K562 (cell line): Measurements from ENCODE around the gene HSD11B1L. TPM values are rescaled to one million over a fixed set of nuclear protein-coding genes. Genes with fewer than 3 reads are reported as not detected.
A peak's percentile ranks its signal among the peaks of the same experiment; 100 is the strongest.

Source experiments
- BHLHE40 ChIP-seq: IDR thresholded peaks from 2 replicates; pipeline ENCODE4 v1.6.1; 2011; ENCODE audit warnings: low read length, improper control_type of control experiment
- CBX3 ChIP-seq, 2 experiments: IDR thresholded peaks; 1 replicate in 1 of 2; 2 replicates in 1 of 2; pipeline ENCODE4 v1.6.1; 2012; ENCODE audit warnings: inconsistent platforms in 2 of 2, low read length in 2 of 2, borderline replicate concordance in 1 of 2, control low read depth in 1 of 2
- CHD2 ChIP-seq: IDR thresholded peaks from 2 replicates; pipeline ENCODE4 v1.6.1; 2011; ENCODE audit warnings: low read depth, low read length
- GABPB1 ChIP-seq: sonication (generic); formaldehyde crosslinking; IDR thresholded peaks from 2 replicates; pipeline ENCODE4 v1.8.0; 2022; ENCODE audit warnings: mild to moderate bottlenecking, missing genetic modification reagents
- IFI16 ChIP-seq: fragments of 250-450 bp; sonication (Bioruptor Pico); IDR thresholded peaks from 2 replicates; pipeline ENCODE4 v2.1.2; 2022; ENCODE audit warnings: mild to moderate bottlenecking, inconsistent platforms
- JUND ChIP-seq, 2 experiments: IDR thresholded peaks; 2 replicates in 1 of 2; 3 replicates in 1 of 2; pipeline ENCODE4 v1.6.1; 2011; ENCODE audit warnings: borderline replicate concordance in 2 of 2, low read depth in 2 of 2, low read length in 2 of 2, improper control_type of control experiment in 1 of 2, missing biosample characterization in 1 of 2, missing genetic modification characterization in 1 of 2, missing genetic modification reagents in 1 of 2
- POLR2B ChIP-seq: fragments of 450-650 bp; IDR thresholded peaks from 2 replicates; pipeline ENCODE4 v1.6.1; 2018; ENCODE audit warnings: low read depth; ENCODE audit not compliant: partially characterized antibody
- YY1 ChIP-seq, 3 experiments: IDR thresholded peaks; 2 replicates each; pipeline ENCODE4 v1.6.1; 2011; ENCODE audit warnings: low read length in 2 of 3, mild to moderate bottlenecking in 2 of 3, moderate library complexity in 2 of 3, borderline replicate concordance in 1 of 3, control low read depth in 1 of 3, low read depth in 1 of 3; ENCODE audit not compliant: insufficient read depth in 3 of 3, insufficient replicate concordance in 2 of 3, control insufficient read depth in 1 of 3, insufficient read length in 1 of 3; ENCODE audit errors: extremely low read depth in 1 of 3
- ZNF232 ChIP-seq: sonication (generic); formaldehyde crosslinking; IDR thresholded peaks from 2 replicates; pipeline ENCODE4 v1.8.0; 2022; ENCODE audit warnings: mild to moderate bottlenecking, missing genetic modification reagents
- ZNF75A ChIP-seq: fragments of 450-650 bp; formaldehyde crosslinking; IDR thresholded peaks from 2 replicates; pipeline ENCODE4 v1.4.0; 2020; ENCODE audit warnings: mild to moderate bottlenecking
- ZZZ3 ChIP-seq: fragments of 450-650 bp; IDR thresholded peaks from 2 replicates; pipeline ENCODE4 v1.6.1; 2016; ENCODE audit warnings: antibody characterized with exemption, mild to moderate bottlenecking, moderate library complexity
- polyA plus RNA-seq, 8 experiments: library from polyadenylated mRNA; depleted of rRNA in 4 of 8; stranded (reverse) in 5 of 8; unstranded in 3 of 8; fragments of >200 nt; fragmentation: Nextera tagmentation in 2 of 8; fragmentation: Illumina TruSeq in 1 of 8; extraction: Ambion mirVana in 2 of 8; extraction: Trizol in 1 of 8; gene quantifications; 2 replicates each; pipeline versions ENCODE4 v1.2.1 to v1.2.3, GENCODE V29; 2011 to 2014; ENCODE audit warnings: inconsistent platforms in 1 of 8, missing spikeins in 1 of 8
- total RNA-seq, 7 experiments: library from RNA; depleted of rRNA in 6 of 7; stranded (reverse); fragments of >200 nt in 6 of 7; fragmentation: Illumina TruSeq in 2 of 7; extraction: Trizol in 2 of 7; gene quantifications; 2 replicates each; pipeline versions ENCODE4 v1.2.1 to v1.2.3, GENCODE V29; 2011 to 2021; ENCODE audit warnings: low replicate concordance in 1 of 7
- TF ChIP-seq, protein P1 (sequence below): IDR thresholded peaks from 3 replicates; pipeline ENCODE4 v1.6.1; 2011; ENCODE audit warnings: borderline replicate concordance, mild to moderate bottlenecking; ENCODE audit not compliant: insufficient read length, insufficient read depth
- TF ChIP-seq, protein P2 (sequence below), 2 experiments: fragments of 450-650 bp in 1 of 2; sonication (generic) in 1 of 2; formaldehyde crosslinking; conservative IDR thresholded peaks; 2 replicates each; pipeline versions ENCODE4 v1.4.0 to v1.8.1; 2020 to 2022; ENCODE audit warnings: mild to moderate bottlenecking in 1 of 2, missing genetic modification reagents in 1 of 2
- TF ChIP-seq, protein P3 (sequence below): fragments of 450-650 bp; formaldehyde crosslinking; IDR thresholded peaks from 2 replicates; pipeline ENCODE4 v1.4.0; 2022; ENCODE audit warnings: missing genetic modification characterization
- TF ChIP-seq, protein P4 (sequence below): IDR thresholded peaks from 3 replicates; pipeline ENCODE4 v1.6.1; 2011; ENCODE audit warnings: borderline replicate concordance, mild to moderate bottlenecking, moderate library complexity; ENCODE audit not compliant: insufficient read length; ENCODE audit errors: extremely low read depth
- TF ChIP-seq, protein P5 (sequence below): fragments of 250-450 bp; sonication (Bioruptor Pico); IDR thresholded peaks from 2 replicates; pipeline ENCODE4 v1.8.0; 2022; ENCODE audit warnings: moderate library complexity, mild to moderate bottlenecking, inconsistent platforms

The HSD11B1L gene
- total and polyA plus RNA-seq, 9 of the 15 experiments (the other 6 are each of a cell fraction or from before 2014, with no cell fraction given) = 0.31 to 7.7 (median 2.3) TPM

DNA sequence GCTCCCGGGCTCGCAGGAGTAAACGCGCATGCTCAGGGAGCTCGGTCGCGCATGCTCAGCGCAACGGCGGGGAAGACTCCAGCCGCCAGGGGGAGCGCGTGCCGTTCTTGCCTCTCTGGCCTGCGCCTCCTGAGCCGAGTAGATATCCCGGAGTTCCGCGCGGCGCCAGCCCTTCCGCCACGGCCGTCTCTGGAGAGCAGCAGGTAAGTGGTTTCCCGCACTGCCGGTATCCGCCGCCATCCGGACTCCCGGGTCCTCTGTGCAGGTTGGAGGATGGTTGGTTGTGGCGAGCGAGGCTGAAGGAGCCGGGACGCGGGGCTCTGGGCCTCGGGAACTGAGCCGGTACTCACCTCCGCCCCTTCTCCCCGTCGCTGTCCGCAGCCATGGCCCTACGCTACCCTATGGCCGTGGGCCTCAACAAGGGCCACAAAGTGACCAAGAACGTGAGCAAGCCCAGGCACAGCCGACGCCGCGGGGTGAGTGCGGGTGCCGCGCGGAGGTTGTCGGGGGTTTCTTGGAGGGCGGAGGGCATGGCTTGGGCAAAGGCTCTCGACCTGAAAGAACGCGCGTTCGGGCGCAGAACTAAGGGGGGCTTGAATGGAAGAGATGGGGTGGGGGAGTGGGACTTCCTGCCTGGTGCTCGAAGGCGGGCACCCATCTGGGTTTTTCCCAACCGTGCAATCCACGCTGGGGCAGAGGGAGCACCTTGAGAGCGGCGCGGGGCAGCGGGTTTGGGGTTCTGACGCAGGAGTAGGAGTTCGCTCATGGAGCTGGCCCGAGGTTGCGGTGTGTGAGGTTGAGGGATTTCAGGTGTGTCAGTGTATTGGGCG is 9.5 kb downstream of the HSD11B1L start, which contains the start of gene RPL36 (continued):
- TF ChIP-seq, protein P1, sequence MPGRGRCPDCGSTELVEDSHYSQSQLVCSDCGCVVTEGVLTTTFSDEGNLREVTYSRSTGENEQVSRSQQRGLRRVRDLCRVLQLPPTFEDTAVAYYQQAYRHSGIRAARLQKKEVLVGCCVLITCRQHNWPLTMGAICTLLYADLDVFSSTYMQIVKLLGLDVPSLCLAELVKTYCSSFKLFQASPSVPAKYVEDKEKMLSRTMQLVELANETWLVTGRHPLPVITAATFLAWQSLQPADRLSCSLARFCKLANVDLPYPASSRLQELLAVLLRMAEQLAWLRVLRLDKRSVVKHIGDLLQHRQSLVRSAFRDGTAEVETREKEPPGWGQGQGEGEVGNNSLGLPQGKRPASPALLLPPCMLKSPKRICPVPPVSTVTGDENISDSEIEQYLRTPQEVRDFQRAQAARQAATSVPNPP = no peak
- peak in 2 of 3 experiments; percentile 72 to 76 for TF ChIP-seq YY1 (IDR thresholded peaks at IDR 0.05; ENCODE audit: borderline replicate concordance in 1 of 3, control insufficient read depth in 1 of 3, extremely low read depth in 1 of 3, insufficient read depth in 3 of 3, insufficient read length in 1 of 3, insufficient replicate concordance in 2 of 3, low read depth in 1 of 3, low read length in 2 of 3)
- TF ChIP-seq, protein P2, sequence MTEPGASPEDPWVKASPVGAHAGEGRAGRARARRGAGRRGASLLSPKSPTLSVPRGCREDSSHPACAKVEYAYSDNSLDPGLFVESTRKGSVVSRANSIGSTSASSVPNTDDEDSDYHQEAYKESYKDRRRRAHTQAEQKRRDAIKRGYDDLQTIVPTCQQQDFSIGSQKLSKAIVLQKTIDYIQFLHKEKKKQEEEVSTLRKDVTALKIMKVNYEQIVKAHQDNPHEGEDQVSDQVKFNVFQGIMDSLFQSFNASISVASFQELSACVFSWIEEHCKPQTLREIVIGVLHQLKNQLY (CRISPR knock-in tag; conservative IDR thresholded peaks at IDR 0.05) = peak in 1 of 2 experiments; percentile 84; a peak in 2 of 4 replicates
- peak; percentile 32; the same call in 1 of the 2 replicates for TF ChIP-seq BHLHE40
- TF ChIP-seq, protein P3, sequence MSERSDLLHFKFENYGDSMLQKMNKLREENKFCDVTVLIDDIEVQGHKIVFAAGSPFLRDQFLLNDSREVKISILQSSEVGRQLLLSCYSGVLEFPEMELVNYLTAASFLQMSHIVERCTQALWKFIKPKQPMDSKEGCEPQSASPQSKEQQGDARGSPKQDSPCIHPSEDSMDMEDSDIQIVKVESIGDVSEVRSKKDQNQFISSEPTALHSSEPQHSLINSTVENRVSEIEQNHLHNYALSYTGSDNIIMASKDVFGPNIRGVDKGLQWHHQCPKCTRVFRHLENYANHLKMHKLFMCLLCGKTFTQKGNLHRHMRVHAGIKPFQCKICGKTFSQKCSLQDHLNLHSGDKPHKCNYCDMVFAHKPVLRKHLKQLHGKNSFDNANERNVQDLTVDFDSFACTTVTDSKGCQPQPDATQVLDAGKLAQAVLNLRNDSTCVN = peak; percentile 51; the same call in 1 of the 2 replicates
- TF ChIP-seq, protein P4, sequence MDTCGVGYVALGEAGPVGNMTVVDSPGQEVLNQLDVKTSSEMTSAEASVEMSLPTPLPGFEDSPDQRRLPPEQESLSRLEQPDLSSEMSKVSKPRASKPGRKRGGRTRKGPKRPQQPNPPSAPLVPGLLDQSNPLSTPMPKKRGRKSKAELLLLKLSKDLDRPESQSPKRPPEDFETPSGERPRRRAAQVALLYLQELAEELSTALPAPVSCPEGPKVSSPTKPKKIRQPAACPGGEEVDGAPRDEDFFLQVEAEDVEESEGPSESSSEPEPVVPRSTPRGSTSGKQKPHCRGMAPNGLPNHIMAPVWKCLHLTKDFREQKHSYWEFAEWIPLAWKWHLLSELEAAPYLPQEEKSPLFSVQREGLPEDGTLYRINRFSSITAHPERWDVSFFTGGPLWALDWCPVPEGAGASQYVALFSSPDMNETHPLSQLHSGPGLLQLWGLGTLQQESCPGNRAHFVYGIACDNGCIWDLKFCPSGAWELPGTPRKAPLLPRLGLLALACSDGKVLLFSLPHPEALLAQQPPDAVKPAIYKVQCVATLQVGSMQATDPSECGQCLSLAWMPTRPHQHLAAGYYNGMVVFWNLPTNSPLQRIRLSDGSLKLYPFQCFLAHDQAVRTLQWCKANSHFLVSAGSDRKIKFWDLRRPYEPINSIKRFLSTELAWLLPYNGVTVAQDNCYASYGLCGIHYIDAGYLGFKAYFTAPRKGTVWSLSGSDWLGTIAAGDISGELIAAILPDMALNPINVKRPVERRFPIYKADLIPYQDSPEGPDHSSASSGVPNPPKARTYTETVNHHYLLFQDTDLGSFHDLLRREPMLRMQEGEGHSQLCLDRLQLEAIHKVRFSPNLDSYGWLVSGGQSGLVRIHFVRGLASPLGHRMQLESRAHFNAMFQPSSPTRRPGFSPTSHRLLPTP = no peak
- TF ChIP-seq CHD2 = no peak
- peak; percentile 99 for TF ChIP-seq POLR2B
- TF ChIP-seq GABPB1 = peak; percentile 88
- TF ChIP-seq, protein P5, sequence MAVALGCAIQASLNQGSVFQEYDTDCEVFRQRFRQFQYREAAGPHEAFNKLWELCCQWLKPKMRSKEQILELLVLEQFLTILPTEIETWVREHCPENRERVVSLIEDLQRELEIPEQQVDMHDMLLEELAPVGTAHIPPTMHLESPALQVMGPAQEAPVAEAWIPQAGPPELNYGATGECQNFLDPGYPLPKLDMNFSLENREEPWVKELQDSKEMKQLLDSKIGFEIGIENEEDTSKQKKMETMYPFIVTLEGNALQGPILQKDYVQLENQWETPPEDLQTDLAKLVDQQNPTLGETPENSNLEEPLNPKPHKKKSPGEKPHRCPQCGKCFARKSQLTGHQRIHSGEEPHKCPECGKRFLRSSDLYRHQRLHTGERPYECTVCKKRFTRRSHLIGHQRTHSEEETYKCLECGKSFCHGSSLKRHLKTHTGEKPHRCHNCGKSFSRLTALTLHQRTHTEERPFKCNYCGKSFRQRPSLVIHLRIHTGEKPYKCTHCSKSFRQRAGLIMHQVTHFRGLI (CRISPR knock-in tag) = no peak
- no peak for TF ChIP-seq ZNF75A (CRISPR knock-in tag)
- TF ChIP-seq ZNF232 = no peak
- TF ChIP-seq JUND (IDR thresholded peaks at IDR 0.05; ENCODE audit: borderline replicate concordance, low read depth, low read length) = 0 out of 2 replicates have a peak, but pooled peaks have one; percentile 45
- no peak; the same call in 2 of the 3 replicates for TF ChIP-seq JUND (tag; IDR thresholded peaks at IDR 0.05; ENCODE audit: borderline replicate concordance, low read depth, low read length)
- peak; percentile 99 for TF ChIP-seq ZZZ3
- TF ChIP-seq CBX3 (IDR thresholded peaks at IDR 0.05; ENCODE audit: borderline replicate concordance in 1 of 2, low read length in 2 of 2) = no peak
- TF ChIP-seq IFI16 (CRISPR knock-in tag) = no peak
